Measurements from ENCODE around the gene KRT82.
"Not testable (repeated sequence)": the region's sequence is repeated elsewhere in the genome, so short reads cannot be mapped to it uniquely, and the experiment has no call there.

The KRT82 gene

GRCh38 chr12:52358575-52359350, 47.4 kb downstream of the KRT82 start:
- no peak for DNase-seq

GRCh38 chr12:52356762-52357580, 49.2 kb downstream of the KRT82 start:
- DNase-seq, result no peak

- no peak for DNase-seq
Observed at GRCh38 chr12:52356031-52356761, 49.9 kb downstream of the KRT82 start.

GRCh38 chr12:52355176-52355575, 51.0 kb downstream of the KRT82 start:
- no peak for DNase-seq

- no peak for DNase-seq
Observed at GRCh38 chr12:52354200-52354599, 51.9 kb downstream of the KRT82 start.

GRCh38 chr12:52353766-52354165, 52.4 kb downstream of the KRT82 start:
- DNase-seq, result no peak

- DNase-seq, result no peak
Observed at GRCh38 chr12:52352951-52353350, 53.2 kb downstream of the KRT82 start.

- DNase-seq, result no peak
Observed at GRCh38 chr12:52351196-52352059, 54.7 kb downstream of the KRT82 start.

- DNase-seq, result no peak
Observed at GRCh38 chr12:52350786-52351185, 55.3 kb downstream of the KRT82 start.

GRCh38 chr12:52350021-52350620, 56.0 kb downstream of the KRT82 start:
- no peak for DNase-seq

- DNase-seq, result no peak
Observed at GRCh38 chr12:52349196-52349595, 56.9 kb downstream of the KRT82 start.

GRCh38 chr12:52347551-52348510, 58.3 kb downstream of the KRT82 start:
- DNase-seq, result no peak

GRCh38 chr12:52347016-52347415, 59.1 kb downstream of the KRT82 start:
- no peak for DNase-seq

- DNase-seq, result no peak
Observed at GRCh38 chr12:52346593-52346992, 59.5 kb downstream of the KRT82 start.

GRCh38 chr12:52345041-52345440, 61.1 kb downstream of the KRT82 start:
- not testable (repeated sequence) for DNase-seq

GRCh38 chr12:52344111-52344510, 62.0 kb downstream of the KRT82 start:
- no peak for DNase-seq
